Erythroblast (primary cell): ENCODE data around the gene HINT3.

Experiments used
- GATA1 ChIP-seq: IDR thresholded peaks from 2 replicates; pipeline ENCODE4 v1.6.1; 2011; ENCODE audit warnings: low read depth, mild to moderate bottlenecking, control low read depth, low read length, moderate library complexity
- POLR2A ChIP-seq: IDR thresholded peaks from 2 replicates; pipeline ENCODE4 v1.6.1; 2011; ENCODE audit warnings: mild to moderate bottlenecking, low read length

DNA sequence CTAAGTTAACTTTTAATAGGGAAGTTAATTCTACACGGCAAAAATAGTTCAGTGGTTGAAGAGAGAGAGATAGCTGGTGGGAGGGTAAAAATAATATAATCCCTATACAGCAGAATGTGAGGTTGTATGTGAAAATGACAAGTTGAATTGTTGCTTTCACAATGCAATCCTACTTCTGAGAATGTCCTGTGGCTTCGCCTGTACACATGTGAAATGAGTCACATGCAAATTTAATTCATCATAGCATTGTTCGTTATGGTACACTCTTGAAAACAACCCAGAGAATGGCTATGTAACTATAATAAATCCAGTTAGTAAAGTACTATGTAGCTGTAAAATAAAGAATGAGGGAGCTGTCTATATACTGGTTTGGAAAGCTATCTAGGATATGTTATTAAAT, 46.0 kb upstream of the HINT3 start:
- no peak for TF ChIP-seq POLR2A
- TF ChIP-seq GATA1, result no peak
